DND-41 (cell line): Measurements from ENCODE around the gene DENND2A.
A peak's percentile ranks its signal among the peaks of the same experiment; 100 is the strongest.

Experiments
- ATAC-seq: fragments of 200-7000 bp; cut with Tn5 transposase; 3 replicates; pipeline ENCODE4 v1.9.1; 2021; ENCODE audit warnings: low read depth; ENCODE audit not compliant: insufficient read depth
- DNase-seq: peaks from one replicate; pipeline ENCODE4 v3.0.0-alpha.2; 2020
- H2AFZ ChIP-seq: 2 replicates; pipeline ENCODE4 v1.6.0; 2012; ENCODE audit warnings: low read depth, low read length
- H3K27ac ChIP-seq: 2 replicates; pipeline ENCODE4 v1.5.1; 2012; ENCODE audit warnings: low read length, inconsistent platforms
- H3K27me3 ChIP-seq: fragments of 200-600 bp; sonication (generic); 2 replicates; pipeline ENCODE4 v1.6.0; 2012; ENCODE audit warnings: low read length, mild to moderate bottlenecking, inconsistent platforms; ENCODE audit not compliant: insufficient read depth, poor library complexity
- H3K36me3 ChIP-seq: 2 replicates; pipeline ENCODE4 v1.5.1; 2012; ENCODE audit warnings: low read length, inconsistent platforms; ENCODE audit not compliant: insufficient read depth
- H3K4me1 ChIP-seq: 2 replicates; pipeline ENCODE4 v1.5.1; 2012; ENCODE audit warnings: mild to moderate bottlenecking, low read length; ENCODE audit not compliant: insufficient read depth
- H3K4me2 ChIP-seq: 2 replicates; pipeline ENCODE4 v1.6.0; 2012; ENCODE audit warnings: mild to moderate bottlenecking, moderate library complexity, low read length, inconsistent platforms; ENCODE audit not compliant: insufficient read depth
- H3K4me3 ChIP-seq, 2 experiments: fragments of 200-600 bp in 1 of 2; shearing (Covaris generic) in 1 of 2; 2 replicates each; pipeline ENCODE4 v1.5.1; 2012 to 2016; ENCODE audit warnings: inconsistent platforms in 2 of 2, low read length in 2 of 2, mild to moderate bottlenecking in 2 of 2, low read depth in 1 of 2, moderate library complexity in 1 of 2
- H3K79me2 ChIP-seq: 2 replicates; pipeline ENCODE4 v1.6.0; 2012; ENCODE audit warnings: low read length, inconsistent platforms; ENCODE audit not compliant: insufficient read depth
- H3K9ac ChIP-seq: 2 replicates; pipeline ENCODE4 v1.6.0; 2012; ENCODE audit warnings: low read depth, mild to moderate bottlenecking, inconsistent platforms, low read length, moderate library complexity
- H3K9me3 ChIP-seq: 2 replicates; pipeline ENCODE4 v1.5.1; 2012; ENCODE audit warnings: low read length, moderate library complexity, mild to moderate bottlenecking, inconsistent platforms; ENCODE audit not compliant: insufficient read depth, severe bottlenecking
- H4K20me1 ChIP-seq: 2 replicates; pipeline ENCODE4 v1.6.0; 2012; ENCODE audit warnings: low read length; ENCODE audit not compliant: insufficient read depth
- EZH2 ChIP-seq: IDR thresholded peaks from 3 replicates; pipeline ENCODE4 v1.6.1; 2012; ENCODE audit warnings: borderline replicate concordance, low read depth, mild to moderate bottlenecking, moderate library complexity, low read length, inconsistent platforms; ENCODE audit not compliant: severe bottlenecking
- TF ChIP-seq, protein P1 (sequence below): IDR thresholded peaks from 2 replicates; pipeline ENCODE4 v1.5.1; 2012; ENCODE audit warnings: borderline replicate concordance, low read length, moderate library complexity, mild to moderate bottlenecking; ENCODE audit not compliant: poor library complexity, severe bottlenecking; ENCODE audit errors: extremely low read depth

DENND2A gene

DNA sequence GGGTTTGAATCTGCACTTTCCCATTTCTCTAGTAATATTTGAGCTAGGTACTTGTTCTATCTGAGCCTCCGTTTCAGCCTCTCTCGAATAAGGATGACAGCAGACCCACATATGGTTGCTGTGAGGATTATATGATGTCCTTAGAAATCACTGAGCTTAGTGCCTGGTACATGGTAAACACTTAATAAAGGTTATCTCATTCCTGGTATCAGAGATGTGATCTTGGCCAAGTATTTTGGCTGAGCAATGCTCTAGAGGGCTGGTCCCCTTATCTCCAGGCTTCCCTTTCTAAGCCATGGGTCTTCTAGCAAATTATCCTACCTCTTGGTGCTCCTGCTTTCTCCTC is 160.9 kb downstream of the DENND2A start:
- no peak for TF ChIP-seq EZH2
- TF ChIP-seq, protein P1, sequence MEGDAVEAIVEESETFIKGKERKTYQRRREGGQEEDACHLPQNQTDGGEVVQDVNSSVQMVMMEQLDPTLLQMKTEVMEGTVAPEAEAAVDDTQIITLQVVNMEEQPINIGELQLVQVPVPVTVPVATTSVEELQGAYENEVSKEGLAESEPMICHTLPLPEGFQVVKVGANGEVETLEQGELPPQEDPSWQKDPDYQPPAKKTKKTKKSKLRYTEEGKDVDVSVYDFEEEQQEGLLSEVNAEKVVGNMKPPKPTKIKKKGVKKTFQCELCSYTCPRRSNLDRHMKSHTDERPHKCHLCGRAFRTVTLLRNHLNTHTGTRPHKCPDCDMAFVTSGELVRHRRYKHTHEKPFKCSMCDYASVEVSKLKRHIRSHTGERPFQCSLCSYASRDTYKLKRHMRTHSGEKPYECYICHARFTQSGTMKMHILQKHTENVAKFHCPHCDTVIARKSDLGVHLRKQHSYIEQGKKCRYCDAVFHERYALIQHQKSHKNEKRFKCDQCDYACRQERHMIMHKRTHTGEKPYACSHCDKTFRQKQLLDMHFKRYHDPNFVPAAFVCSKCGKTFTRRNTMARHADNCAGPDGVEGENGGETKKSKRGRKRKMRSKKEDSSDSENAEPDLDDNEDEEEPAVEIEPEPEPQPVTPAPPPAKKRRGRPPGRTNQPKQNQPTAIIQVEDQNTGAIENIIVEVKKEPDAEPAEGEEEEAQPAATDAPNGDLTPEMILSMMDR = no peak
- H3K4me1 ChIP-seq = peaks cover 34% of the 10 kb centered on the region
- peak overlapping the region; percentile 78 for H2AFZ ChIP-seq
- H4K20me1 ChIP-seq = peaks cover 26% of the 10 kb centered on the region
- no peaks in the 10 kb centered on the region for H3K9me3 ChIP-seq
- ATAC-seq = no peak
- H3K27ac ChIP-seq = no peak overlapping the region
- DNase-seq = no peak
- H3K36me3 ChIP-seq = no peaks in the 10 kb centered on the region; the same call in 1 of the 2 replicates
- peak overlapping the region; percentile 83 to 85; a peak in 3 of 4 replicates for H3K4me3 ChIP-seq
- peaks cover 42% of the 10 kb centered on the region for H3K79me2 ChIP-seq
- peak overlapping the region; percentile 79; the same call in 1 of the 2 replicates for H3K9ac ChIP-seq
- no peaks in the 10 kb centered on the region for H3K27me3 ChIP-seq
- peak overlapping the region; percentile 87 for H3K4me2 ChIP-seq

DNA sequence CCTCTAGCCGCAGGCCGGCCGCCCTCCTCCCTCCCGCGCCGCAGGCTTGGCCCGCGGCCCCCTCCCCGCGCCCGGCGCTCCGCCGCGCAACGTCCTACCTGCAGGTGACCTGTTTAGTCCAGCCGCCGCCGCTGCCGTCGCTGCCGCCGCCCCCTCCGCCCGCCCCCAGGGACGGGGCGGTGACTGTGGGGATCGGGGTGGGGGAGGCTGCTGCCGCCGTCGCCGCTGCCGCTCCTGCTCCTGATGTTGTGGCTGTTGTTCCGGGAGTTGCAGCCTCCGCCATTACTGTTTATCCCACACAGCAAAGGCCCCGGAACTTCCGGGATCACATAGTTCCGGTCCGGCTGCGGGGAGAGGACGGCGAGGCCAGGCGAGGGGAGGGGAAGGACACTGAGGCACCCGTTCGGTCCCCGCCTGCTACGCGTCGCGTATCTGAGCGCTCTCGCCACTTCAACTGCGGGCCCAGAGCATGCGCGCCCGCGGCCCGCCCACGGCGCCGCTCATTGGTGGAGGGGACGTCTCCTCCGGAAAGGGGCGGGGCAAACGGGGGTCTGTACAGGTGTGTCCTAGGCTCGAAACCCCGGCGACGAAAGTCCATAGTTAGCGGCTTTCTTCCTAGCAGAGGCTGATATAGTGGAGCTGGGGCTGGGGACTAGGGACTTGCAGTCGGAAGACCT is 161.4 kb downstream of the DENND2A start, which contains the start of gene MKRN1:
Gene MKRN1 (minus strand): TSS at position 444 of the 677 bp plus-strand sequence. CDS start 161 bp downstream, at position 283.
- H3K4me3 ChIP-seq = peak within 1 kb of the TSS; percentile 83 to 85
- H3K27ac ChIP-seq = peak within 1 kb of the TSS; percentile 70
- peak within 1 kb of the TSS; percentile 87 for H3K4me2 ChIP-seq
- H3K4me1 ChIP-seq = peaks cover 34% of the 10 kb centered on the region
- H3K36me3 ChIP-seq = no peaks in the 10 kb centered on the region; the same call in 1 of the 2 replicates
- no peaks in the 10 kb centered on the region for H3K27me3 ChIP-seq
- TF ChIP-seq EZH2 = no peak
- TF ChIP-seq, protein P1 = no peak
- peak within 1 kb of the TSS; percentile 78 for H2AFZ ChIP-seq
- H3K79me2 ChIP-seq = peaks cover 47% of the 10 kb centered on the region
- peak; percentile 91 for ATAC-seq
- peaks cover 30% of the 10 kb centered on the region for H4K20me1 ChIP-seq
- H3K9ac ChIP-seq = peak within 1 kb of the TSS; percentile 79
- H3K9me3 ChIP-seq = no peaks in the 10 kb centered on the region
- DNase-seq = peak; percentile 93

DNA sequence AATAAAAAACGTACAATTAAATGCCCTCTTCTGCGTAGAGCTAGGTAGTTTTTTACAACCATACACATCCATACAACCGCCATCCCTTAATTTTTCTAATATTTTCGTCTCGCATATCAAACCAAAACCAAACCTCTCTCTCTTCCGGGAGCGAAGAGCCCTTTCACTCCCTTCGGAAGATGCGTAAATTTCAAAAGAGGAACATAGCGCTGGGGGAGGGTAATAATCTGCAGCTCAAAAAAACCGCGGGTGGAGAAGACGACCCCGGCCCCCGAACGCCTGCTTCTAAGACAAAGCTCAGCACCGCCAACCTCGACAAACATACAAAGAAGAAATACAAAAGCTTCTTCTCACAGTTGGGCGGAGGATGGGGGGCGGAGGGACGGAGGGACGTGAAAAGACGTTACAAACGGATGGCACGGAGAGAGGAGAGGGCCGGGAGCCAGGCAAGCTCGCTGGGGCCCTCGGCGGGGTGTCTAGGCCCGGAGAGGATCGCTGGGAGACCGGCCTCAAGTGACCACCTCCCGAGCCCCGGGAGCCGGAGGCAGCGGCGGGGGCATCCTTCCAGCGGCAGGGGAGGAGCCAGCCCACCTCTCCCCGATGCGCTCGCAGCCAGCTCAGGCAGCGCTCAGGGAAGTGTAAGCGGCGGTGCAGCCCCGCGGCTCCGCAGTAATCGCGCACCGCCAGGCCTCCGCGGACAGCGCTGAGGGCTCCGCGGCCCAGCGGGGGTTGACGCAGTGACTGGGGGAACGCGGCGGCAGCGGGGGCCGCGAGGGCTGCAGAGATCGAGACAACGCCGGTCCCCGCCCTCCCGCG is 162.2 kb downstream of the DENND2A start:
- TF ChIP-seq EZH2 = no peak
- TF ChIP-seq, protein P1 = no peak
- Histone ChIP-seq H3K27ac (peak overlapping the region; percentile 70), H3K4me3 (peak overlapping the region; percentile 83 to 85), H3K4me2 (peak overlapping the region; percentile 87), H3K79me2 (peaks cover 55% of the 10 kb centered on the region), H3K27me3 (no peaks in the 10 kb centered on the region), H3K4me1 (peaks cover 34% of the 10 kb centered on the region), H3K9me3 (no peaks in the 10 kb centered on the region), H4K20me1 (peaks cover 37% of the 10 kb centered on the region), H2AFZ (peak overlapping the region; percentile 78), H3K9ac (peak overlapping the region; percentile 79), H3K36me3 (no peaks in the 10 kb centered on the region; the same call in 1 of the 2 replicates)
- ATAC-seq = peak; percentile 56
- DNase-seq = peak; percentile 54
